HepG2 (cell line): ENCODE measurements around the gene HIPK2. TPM values are rescaled to one million over a fixed set of nuclear protein-coding genes. Genes with fewer than 3 reads are reported as not detected.
A peak's percentile ranks its signal among the peaks of the same experiment; 100 is the strongest.

Experiments
- EED ChIP-seq: sonication (generic); formaldehyde crosslinking; IDR thresholded peaks from 2 replicates; pipeline ENCODE4 v1.5.0; 2020; ENCODE audit warnings: mild to moderate bottlenecking, missing genetic modification reagents
- FLYWCH1 ChIP-seq: sonication (generic); formaldehyde crosslinking; IDR thresholded peaks from 2 replicates; pipeline ENCODE4 v1.8.1; 2023; ENCODE audit warnings: mild to moderate bottlenecking, missing genetic modification reagents
- FOXP4 ChIP-seq: sonication (generic); formaldehyde crosslinking; IDR thresholded peaks from 2 replicates; pipeline ENCODE4 v1.4.0; 2020; ENCODE audit warnings: missing genetic modification reagents
- KDM5A ChIP-seq: fragments of 200-600 bp; sonication (generic); IDR thresholded peaks from 2 replicates; pipeline ENCODE4 v1.7.0; 2018; ENCODE audit warnings: antibody characterized with exemption, mild to moderate bottlenecking, low read length, borderline replicate concordance
- MZF1 ChIP-seq: sonication (generic); formaldehyde crosslinking; IDR thresholded peaks from 2 replicates; pipeline ENCODE4 v1.8.1; 2023; ENCODE audit warnings: mild to moderate bottlenecking, missing genetic modification reagents, borderline replicate concordance
- POGZ ChIP-seq: sonication (generic); formaldehyde crosslinking; IDR thresholded peaks from 2 replicates; pipeline ENCODE4 v1.4.0; 2020; ENCODE audit warnings: mild to moderate bottlenecking, missing genetic modification reagents
- RXRA ChIP-seq: sonication (generic); formaldehyde crosslinking; IDR thresholded peaks from 2 replicates; pipeline ENCODE4 v1.5.1; 2020; ENCODE audit warnings: missing genetic modification reagents
- UBTF ChIP-seq: sonication (generic); formaldehyde crosslinking; IDR thresholded peaks from 2 replicates; pipeline ENCODE4 v1.4.0; 2020; ENCODE audit warnings: mild to moderate bottlenecking, missing genetic modification reagents
- YEATS2 ChIP-seq: sonication (generic); formaldehyde crosslinking; IDR thresholded peaks from 2 replicates; pipeline ENCODE4 v1.4.0; 2020; ENCODE audit warnings: missing genetic modification reagents, borderline replicate concordance
- ZNF12 ChIP-seq: sonication (generic); formaldehyde crosslinking; IDR thresholded peaks from 2 replicates; pipeline ENCODE4 v1.5.0; 2020; ENCODE audit warnings: missing genetic modification reagents
- ZNF354B ChIP-seq: sonication (generic); formaldehyde crosslinking; IDR thresholded peaks from 2 replicates; pipeline ENCODE4 v1.8.0; 2022; ENCODE audit warnings: mild to moderate bottlenecking, missing genetic modification reagents
- ZNF484 ChIP-seq: sonication (generic); formaldehyde crosslinking; IDR thresholded peaks from 2 replicates; pipeline ENCODE4 v1.5.1; 2020; ENCODE audit warnings: mild to moderate bottlenecking, low read depth, missing genetic modification reagents, borderline replicate concordance
- ZNF563 ChIP-seq: sonication (generic); formaldehyde crosslinking; IDR thresholded peaks from 2 replicates; pipeline ENCODE4 v1.8.0; 2022; ENCODE audit warnings: mild to moderate bottlenecking, moderate library complexity, missing genetic modification reagents
- ZNF704 ChIP-seq: sonication (generic); formaldehyde crosslinking; IDR thresholded peaks from 2 replicates; pipeline ENCODE4 v1.8.1; 2023; ENCODE audit warnings: mild to moderate bottlenecking, inconsistent platforms, moderate library complexity, missing genetic modification reagents, borderline replicate concordance
- ZNF781 ChIP-seq: sonication (generic); formaldehyde crosslinking; IDR thresholded peaks from 2 replicates; pipeline ENCODE4 v1.5.1; 2020; ENCODE audit warnings: borderline replicate concordance, mild to moderate bottlenecking, missing genetic modification reagents; ENCODE audit errors: not compliant biosample characterization
- ZNF782 ChIP-seq: sonication (generic); formaldehyde crosslinking; IDR thresholded peaks from 2 replicates; pipeline ENCODE4 v1.4.0; 2020; ENCODE audit warnings: missing genetic modification reagents, mild to moderate bottlenecking, borderline replicate concordance
- polyA plus RNA-seq, 8 experiments: library from polyadenylated mRNA; depleted of rRNA in 3 of 8; stranded (reverse) in 7 of 8; unstranded in 1 of 8; fragments of >200 nt; fragmentation: Illumina TruSeq in 4 of 8; extraction: Trizol in 4 of 8; gene quantifications; 2 replicates each; pipeline versions ENCODE4 v1.2.1 to v1.2.3, GENCODE V29; 2011 to 2016; ENCODE audit warnings: low read depth in 4 of 8, missing spikeins in 1 of 8, mixed read lengths in 1 of 8; ENCODE audit not compliant: insufficient read depth in 1 of 8
- total RNA-seq, 5 experiments: library from RNA; depleted of rRNA; stranded (reverse); fragments of >200 nt; fragmentation: Illumina TruSeq; extraction: Trizol; gene quantifications; 2 replicates each; pipeline ENCODE4 v1.2.3, GENCODE V29; 2016; ENCODE audit warnings: low read depth in 1 of 5
- TF ChIP-seq, protein P1 (sequence below): sonication (generic); formaldehyde crosslinking; IDR thresholded peaks from 2 replicates; pipeline ENCODE4 v1.4.0; 2020; ENCODE audit warnings: missing genetic modification reagents
- TF ChIP-seq, protein P2 (sequence below): IDR thresholded peaks from 2 replicates; pipeline ENCODE4 v1.6.1; 2016; ENCODE audit warnings: mild to moderate bottlenecking, missing biosample characterization, missing genetic modification reagents
- TF ChIP-seq, protein P3 (sequence below): sonication (generic); formaldehyde crosslinking; IDR thresholded peaks from 2 replicates; pipeline ENCODE4 v1.8.1; 2023; ENCODE audit warnings: mild to moderate bottlenecking, moderate library complexity, missing genetic modification reagents

Gene HIPK2
- total and polyA plus RNA-seq, 2 of the 13 experiments (the other 11 are each of a cell fraction or from before 2014, with no cell fraction given), result 14.4 to 20.2 TPM

- TF ChIP-seq, protein P1, sequence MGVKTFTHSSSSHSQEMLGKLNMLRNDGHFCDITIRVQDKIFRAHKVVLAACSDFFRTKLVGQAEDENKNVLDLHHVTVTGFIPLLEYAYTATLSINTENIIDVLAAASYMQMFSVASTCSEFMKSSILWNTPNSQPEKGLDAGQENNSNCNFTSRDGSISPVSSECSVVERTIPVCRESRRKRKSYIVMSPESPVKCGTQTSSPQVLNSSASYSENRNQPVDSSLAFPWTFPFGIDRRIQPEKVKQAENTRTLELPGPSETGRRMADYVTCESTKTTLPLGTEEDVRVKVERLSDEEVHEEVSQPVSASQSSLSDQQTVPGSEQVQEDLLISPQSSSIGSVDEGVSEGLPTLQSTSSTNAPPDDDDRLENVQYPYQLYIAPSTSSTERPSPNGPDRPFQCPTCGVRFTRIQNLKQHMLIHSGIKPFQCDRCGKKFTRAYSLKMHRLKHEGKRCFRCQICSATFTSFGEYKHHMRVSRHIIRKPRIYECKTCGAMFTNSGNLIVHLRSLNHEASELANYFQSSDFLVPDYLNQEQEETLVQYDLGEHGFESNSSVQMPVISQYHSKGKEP (CRISPR knock-in tag), result no peak
- no peak; the same call in 1 of the 2 replicates for TF ChIP-seq RXRA (CRISPR knock-in tag)
- TF ChIP-seq, protein P2, sequence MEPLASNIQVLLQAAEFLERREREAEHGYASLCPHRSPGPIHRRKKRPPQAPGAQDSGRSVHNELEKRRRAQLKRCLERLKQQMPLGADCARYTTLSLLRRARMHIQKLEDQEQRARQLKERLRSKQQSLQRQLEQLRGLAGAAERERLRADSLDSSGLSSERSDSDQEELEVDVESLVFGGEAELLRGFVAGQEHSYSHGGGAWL (CRISPR knock-in tag), result 0 out of 2 replicates have a peak, but pooled peaks have one; percentile 25
- no peak for TF ChIP-seq FLYWCH1 (CRISPR knock-in tag)
- TF ChIP-seq YEATS2 (CRISPR knock-in tag), result no peak
- TF ChIP-seq, protein P3, sequence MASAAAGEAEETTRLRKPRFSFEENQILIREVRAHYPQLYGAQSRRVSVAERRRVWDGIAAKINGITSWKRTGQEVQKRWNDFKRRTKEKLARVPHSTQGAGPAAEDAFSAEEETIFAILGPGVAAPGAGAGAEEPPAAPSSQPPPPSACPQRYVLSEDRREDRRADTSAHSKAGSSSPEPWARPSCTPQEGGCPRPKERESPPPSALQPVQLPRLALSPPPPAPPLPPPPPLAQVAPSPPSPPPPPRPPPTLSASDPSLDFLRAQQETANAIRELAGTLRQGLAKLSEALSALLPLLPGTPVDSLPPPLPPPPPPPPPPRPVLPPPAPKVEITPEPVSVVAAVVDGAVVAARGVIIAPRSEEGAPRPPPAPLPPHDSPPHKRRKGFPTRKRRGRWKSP (CRISPR knock-in tag), result no peak
- peak; percentile 59; the same call in 1 of the 2 replicates for TF ChIP-seq ZNF563 (CRISPR knock-in tag)
- no peak for TF ChIP-seq MZF1
- TF ChIP-seq POGZ (CRISPR knock-in tag), result no peak
- no peak for TF ChIP-seq ZNF704 (CRISPR knock-in tag)
- TF ChIP-seq ZNF781, result no peak
- TF ChIP-seq ZNF12 (CRISPR knock-in tag), result no peak
- TF ChIP-seq UBTF, result peak; percentile 22; the same call in 1 of the 2 replicates
- no peak; the same call in 1 of the 2 replicates for TF ChIP-seq KDM5A
- TF ChIP-seq FOXP4 (CRISPR knock-in tag), result no peak
- no peak for TF ChIP-seq ZNF354B
- TF ChIP-seq ZNF484 (CRISPR knock-in tag), result no peak
- TF ChIP-seq ZNF782 (CRISPR knock-in tag), result no peak; the same call in 1 of the 2 replicates
- TF ChIP-seq EED, result no peak
Observed at GRCh38 chr7:139777948-139778841, at the start of gene HIPK2 (continued).
